IPS DF 6.9 (cell line): Measurements from ENCODE around the gene ARHGAP42.
"Not testable (repeated sequence)": the region's sequence is repeated elsewhere in the genome, so short reads cannot be mapped to it uniquely, and the experiment has no call there.

Experiments used
- DNase-seq: peaks from one replicate; pipeline ENCODE4 v3.0.0-alpha.2; 2013; ENCODE audit warnings: low read depth, low spot score
- H3K27ac ChIP-seq: one replicate; pipeline ENCODE4 v1.5.1; 2013; ENCODE audit warnings: low read length, control low read depth
- H3K27me3 ChIP-seq: 2 replicates; pipeline ENCODE4 v1.6.1; 2013; ENCODE audit warnings: mild to moderate bottlenecking, low read length; ENCODE audit not compliant: control insufficient read depth, insufficient read depth
- H3K36me3 ChIP-seq: 2 replicates; pipeline ENCODE4 v1.6.1; 2013; ENCODE audit warnings: low read length; ENCODE audit not compliant: control insufficient read depth, insufficient read depth
- H3K4me1 ChIP-seq: 2 replicates; pipeline ENCODE4 v1.6.1; 2013; ENCODE audit warnings: low read length; ENCODE audit not compliant: control insufficient read depth, insufficient read depth
- H3K4me3 ChIP-seq: 2 replicates; pipeline ENCODE4 v1.5.1; 2013; ENCODE audit warnings: mild to moderate bottlenecking, low read length
- H3K9me3 ChIP-seq: 2 replicates; pipeline ENCODE4 v1.6.1; 2013; ENCODE audit warnings: low read length, inconsistent platforms; ENCODE audit not compliant: control insufficient read depth, insufficient read depth
- WGBS: extraction: QIAGEN DNeasy Blood & Tissue Kit; methylation state at CpG from one replicate; pipeline ENCODE4 v1.1.7; 2013; ENCODE audit warnings: mixed read lengths, missing lambda C conversion rate; ENCODE audit not compliant: insufficient read length, insufficient coverage; 5-methylcytosine and 5-hydroxymethylcytosine counted together

ARHGAP42 gene

DNA sequence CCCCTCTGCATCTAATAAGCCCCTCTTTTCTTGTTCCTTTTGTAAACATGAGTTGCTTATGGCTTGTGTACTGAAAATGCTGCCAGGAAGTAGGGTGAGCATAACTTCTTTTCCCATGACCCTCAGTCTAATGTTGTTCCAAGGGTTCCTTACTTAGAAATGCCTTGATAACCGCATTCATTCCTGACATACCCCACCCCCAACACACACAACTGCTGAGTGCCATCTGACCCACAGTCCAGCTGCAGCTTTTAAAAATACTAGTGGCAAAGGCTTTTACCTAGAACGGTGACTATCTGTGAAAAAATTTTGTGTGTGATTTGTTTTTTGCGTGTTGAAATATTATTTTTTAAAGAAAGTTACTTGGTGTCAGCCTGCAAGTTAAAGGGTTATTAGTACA lies 52.6 kb downstream of the ARHGAP42 start:
- Histone ChIP-seq H3K36me3 (no peaks in the 10 kb centered on the region), H3K4me3 (no peak overlapping the region), H3K27me3 (no peaks in the 10 kb centered on the region), H3K27ac (no peak overlapping the region), H3K9me3 (no peaks in the 10 kb centered on the region), H3K4me1 (peaks cover 2% of the 10 kb centered on the region)
- DNase-seq = no peak
- WGBS = 97% methylated on average over 2 of the region's 3 CpGs

GRCh38 chr11:100740440-100740839 lies 53.4 kb downstream of the ARHGAP42 start:
- H3K36me3 ChIP-seq = no peaks in the 10 kb centered on the region
- no peaks in the 10 kb centered on the region for H3K9me3 ChIP-seq
- no CpG with 5 or more reads among the region's 2 CpGs for WGBS
- H3K4me3 ChIP-seq = no peak overlapping the region
- H3K4me1 ChIP-seq = peaks cover 2% of the 10 kb centered on the region
- no peaks in the 10 kb centered on the region for H3K27me3 ChIP-seq
- H3K27ac ChIP-seq = no peak overlapping the region
- no peak for DNase-seq

GRCh38 chr11:100741866-100742625 lies 55.0 kb downstream of the ARHGAP42 start:
- Histone ChIP-seq H3K27me3 (no peaks in the 10 kb centered on the region), H3K9me3 (no peaks in the 10 kb centered on the region), H3K4me3 (no peak overlapping the region), H3K4me1 (peaks cover 2% of the 10 kb centered on the region; the same call in 1 of the 2 replicates), H3K36me3 (no peaks in the 10 kb centered on the region), H3K27ac (no peak overlapping the region)
- no CpG with 5 or more reads among the region's 5 CpGs for WGBS
- no peak for DNase-seq

DNA sequence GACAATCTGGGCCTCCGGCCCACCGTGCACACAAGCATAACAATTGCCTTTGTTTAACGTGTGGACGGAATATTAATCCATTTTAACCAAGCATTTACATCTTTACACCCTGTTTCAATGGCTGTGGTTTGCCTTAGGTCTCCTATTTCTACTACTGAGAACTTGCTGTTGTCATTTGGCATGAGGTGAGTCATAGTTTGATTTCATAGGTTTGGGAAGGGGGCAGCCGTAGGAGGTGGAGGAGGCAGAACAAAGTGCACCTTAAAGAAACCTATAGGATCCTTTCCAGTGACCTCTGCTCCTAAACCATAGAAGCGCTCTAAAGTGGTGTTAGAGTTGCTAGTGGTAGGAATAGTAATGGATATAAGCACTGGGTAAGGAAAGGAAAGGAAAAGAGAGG lies 59.4 kb downstream of the ARHGAP42 start:
- no peak for DNase-seq
- Histone ChIP-seq H3K4me1 (no peaks in the 10 kb centered on the region), H3K4me3 (no peak overlapping the region), H3K36me3 (no peaks in the 10 kb centered on the region), H3K27me3 (no peaks in the 10 kb centered on the region), H3K9me3 (peaks cover 2% of the 10 kb centered on the region; the same call in 1 of the 2 replicates), H3K27ac (no peak overlapping the region)
- WGBS = no CpG with 5 or more reads among the region's 6 CpGs

DNA sequence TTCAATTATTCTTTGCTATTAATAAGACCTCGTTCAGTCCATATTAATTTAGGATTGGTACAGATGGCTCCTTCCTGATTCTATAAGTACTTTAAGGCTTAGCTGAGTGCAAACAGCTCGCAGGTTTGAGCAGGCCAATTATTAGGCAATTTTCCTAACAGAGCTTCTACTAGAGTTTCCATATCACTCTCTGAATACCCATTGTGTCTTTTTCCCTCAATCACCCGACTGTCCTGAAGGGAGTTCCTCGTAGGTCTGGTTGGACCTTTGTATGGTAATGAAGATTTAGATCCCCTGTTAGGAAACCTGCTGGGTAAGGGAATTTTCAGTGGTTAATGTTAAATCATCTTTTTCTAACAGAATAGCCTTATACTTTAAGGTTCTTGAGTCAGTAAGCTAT lies 61.1 kb downstream of the ARHGAP42 start:
- Histone ChIP-seq H3K27ac (no peak overlapping the region), H3K36me3 (no peaks in the 10 kb centered on the region), H3K27me3 (no peaks in the 10 kb centered on the region), H3K4me1 (peaks cover 4% of the 10 kb centered on the region; the same call in 1 of the 2 replicates), H3K4me3 (no peak overlapping the region), H3K9me3 (peaks cover 2% of the 10 kb centered on the region; the same call in 1 of the 2 replicates)
- no peak for DNase-seq
- WGBS = no CpG with 5 or more reads among the region's 4 CpGs

DNA sequence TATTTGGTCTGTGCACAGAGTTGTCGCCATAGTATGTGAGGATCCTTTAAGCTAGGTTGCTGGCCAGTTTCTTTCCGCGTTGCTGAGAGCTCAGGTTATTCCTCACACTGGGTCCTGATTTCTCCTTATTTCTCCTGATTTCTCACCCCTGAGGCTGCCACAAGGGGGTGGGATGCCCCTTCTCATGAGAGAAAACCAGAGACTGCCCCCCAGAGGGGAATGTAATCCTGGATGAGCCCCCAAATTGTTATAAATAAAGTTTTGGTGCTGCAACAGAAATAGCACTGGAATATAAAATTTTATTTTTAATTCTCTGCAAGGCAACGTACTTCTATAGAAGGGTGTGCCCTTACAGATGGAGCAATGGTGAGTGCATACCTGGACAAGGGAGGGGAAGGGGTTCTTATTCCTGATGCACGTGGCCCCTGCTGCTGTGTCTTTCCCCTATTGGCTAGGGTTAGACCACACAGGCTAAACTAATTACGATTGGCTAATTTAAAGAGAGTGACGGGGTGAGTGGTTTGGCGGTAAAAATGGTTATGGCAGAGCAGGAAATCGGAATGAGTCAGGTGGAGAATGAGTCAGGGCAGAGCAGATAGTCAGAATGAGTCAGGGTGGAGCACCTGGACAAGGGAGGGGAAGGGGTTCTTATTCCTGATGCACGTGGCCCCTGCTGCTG lies 62.9 kb downstream of the ARHGAP42 start:
- not testable (repeated sequence) for H3K36me3 ChIP-seq, H3K27ac ChIP-seq
- no CpG with 5 or more reads among the region's 10 CpGs for WGBS

DNA sequence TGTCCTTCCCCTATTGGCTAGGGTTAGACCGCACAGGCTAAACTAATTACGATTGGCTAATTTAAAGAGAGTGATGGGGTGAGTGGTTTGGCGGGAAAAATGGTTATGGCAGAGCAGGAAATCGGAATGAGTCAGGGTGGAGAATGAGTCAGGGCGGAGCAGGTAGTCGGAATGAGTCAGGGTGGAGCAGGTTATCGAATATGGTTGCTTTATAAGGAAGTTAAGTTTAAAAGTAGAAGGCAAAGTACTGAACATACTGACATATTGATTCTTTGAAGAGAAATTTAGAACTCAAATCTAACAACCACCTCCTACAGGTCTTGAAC lies 63.4 kb downstream of the ARHGAP42 start:
- not testable (repeated sequence) for H3K9me3 ChIP-seq, H3K36me3 ChIP-seq, H3K4me1 ChIP-seq, H3K27ac ChIP-seq, H3K27me3 ChIP-seq, DNase-seq, H3K4me3 ChIP-seq
- WGBS = no CpG with 5 or more reads among the region's 7 CpGs

More for the DNA sequence above, 62.9 kb downstream of the ARHGAP42 start:
- DNase-seq, H3K9me3 ChIP-seq, H3K4me1 ChIP-seq, H3K4me3 ChIP-seq, H3K27me3 ChIP-seq: not testable (repeated sequence)

GRCh38 chr11:100752371-100753171 lies 65.5 kb downstream of the ARHGAP42 start:
- H3K36me3 ChIP-seq = no peaks in the 10 kb centered on the region
- WGBS = no CpG with 5 or more reads among the region's 5 CpGs
- no peaks in the 10 kb centered on the region for H3K27me3 ChIP-seq
- H3K4me3 ChIP-seq = no peak overlapping the region
- H3K9me3 ChIP-seq = peaks cover 2% of the 10 kb centered on the region; the same call in 1 of the 2 replicates
- no peak overlapping the region for H3K27ac ChIP-seq
- DNase-seq = no peak
- peaks cover 7% of the 10 kb centered on the region for H3K4me1 ChIP-seq

DNA sequence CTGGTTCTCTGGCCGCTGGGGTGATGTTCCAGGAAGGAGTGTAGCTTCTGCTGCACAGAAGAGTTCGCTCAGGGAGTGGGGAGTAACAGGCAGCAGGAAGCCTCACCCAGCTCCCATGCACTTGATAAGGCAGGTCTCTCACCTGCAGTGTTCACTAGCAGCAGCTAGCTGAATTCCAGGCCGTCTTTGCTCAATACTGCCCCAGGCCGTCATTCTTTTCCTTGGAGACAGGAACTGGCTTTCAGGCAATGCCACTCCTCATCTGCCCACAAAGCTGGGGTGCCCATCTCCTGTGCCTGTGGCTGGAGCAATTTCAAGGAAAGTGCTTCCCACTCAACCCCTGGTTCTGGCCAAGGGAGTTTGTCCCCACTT lies 66.1 kb downstream of the ARHGAP42 start:
- no peak overlapping the region for H3K4me3 ChIP-seq
- peaks cover 7% of the 10 kb centered on the region for H3K4me1 ChIP-seq
- WGBS = no CpG with 5 or more reads among the region's 4 CpGs
- no peaks in the 10 kb centered on the region for H3K27me3 ChIP-seq
- H3K27ac ChIP-seq = no peak overlapping the region
- peaks cover 2% of the 10 kb centered on the region; the same call in 1 of the 2 replicates for H3K9me3 ChIP-seq
- no peak for DNase-seq
- H3K36me3 ChIP-seq = no peaks in the 10 kb centered on the region

DNA sequence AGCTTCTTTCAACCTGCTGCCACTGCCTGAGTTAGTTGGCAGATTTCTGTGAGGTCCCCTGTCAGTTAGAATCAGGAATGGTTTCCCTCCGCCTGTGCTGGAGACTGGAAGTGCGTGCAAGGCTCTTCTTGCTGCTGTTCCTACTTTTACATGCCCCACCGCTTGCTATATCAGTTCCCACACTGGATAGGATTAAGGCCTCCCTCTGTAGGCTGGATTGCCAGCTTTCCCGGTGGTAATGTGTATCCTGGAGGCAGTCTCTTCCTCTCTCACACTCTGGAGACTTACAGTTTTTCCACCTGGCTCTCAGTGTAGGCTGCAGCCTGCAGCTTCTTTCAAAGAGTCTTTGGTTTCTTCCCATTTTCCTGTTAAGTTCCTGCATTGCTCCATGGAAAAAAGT lies 66.5 kb downstream of the ARHGAP42 start:
- no peak overlapping the region for H3K4me3 ChIP-seq
- DNase-seq = no peak
- H3K27ac ChIP-seq = no peak overlapping the region
- H3K9me3 ChIP-seq = peaks cover 2% of the 10 kb centered on the region; the same call in 1 of the 2 replicates
- no CpG with 5 or more reads among the region's 4 CpGs for WGBS
- no peaks in the 10 kb centered on the region for H3K27me3 ChIP-seq
- peaks cover 7% of the 10 kb centered on the region for H3K4me1 ChIP-seq
- H3K36me3 ChIP-seq = no peaks in the 10 kb centered on the region
